Sigmoid colon (tissue), 4 donors: ENCODE results near the gene LRRC74B.

Source experiments
- CTCF ChIP-seq, 4 experiments: fragments of 450-650 bp in 3 of 4; fragments of 200-600 bp in 1 of 4; IDR thresholded peaks; one replicate each; pipeline ENCODE4 v1.5.1; 2016 to 2019; ENCODE audit warnings: antibody characterized with exemption in 4 of 4, mild to moderate bottlenecking in 3 of 4, moderate library complexity in 2 of 4
- EP300 ChIP-seq, 4 donors: sonication (generic); formaldehyde crosslinking; IDR thresholded peaks; one replicate each; pipeline ENCODE4 v1.6.1; 2017; ENCODE audit warnings: antibody characterized with exemption in 4 of 4
- POLR2A ChIP-seq, 2 donors: fragments of 450-650 bp; IDR thresholded peaks; one replicate each; pipeline ENCODE4 v1.6.1; 2016; ENCODE audit warnings: antibody characterized with exemption in 2 of 2, mild to moderate bottlenecking in 2 of 2, moderate library complexity in 2 of 2

GRCh38 chr22:21014202-21014725, 31.5 kb upstream of the LRRC74B start:
- no peak for TF ChIP-seq CTCF (IDR thresholded peaks at IDR 0.05)
- TF ChIP-seq EP300 (IDR thresholded peaks at IDR 0.05): no peak
- no peak for TF ChIP-seq POLR2A (IDR thresholded peaks at IDR 0.05)
